DOHH2 (cell line): ENCODE results near the gene PAM.

Experiments
- CTCF ChIP-seq: fragments of 200-600 bp; sonication (generic); IDR thresholded peaks from one replicate; pipeline ENCODE4 v1.5.1; 2014; ENCODE audit warnings: antibody characterized with exemption, mild to moderate bottlenecking, low read depth, low read length; ENCODE audit not compliant: poor library complexity, severe bottlenecking
- EZH2phosphoT487 ChIP-seq: fragments of 200-600 bp; sonication (generic); IDR thresholded peaks from 2 replicates; pipeline ENCODE4 v1.6.1; 2017; ENCODE audit warnings: borderline replicate concordance, mild to moderate bottlenecking, antibody characterized with exemption, low read length, moderate library complexity, mixed read lengths

DNA sequence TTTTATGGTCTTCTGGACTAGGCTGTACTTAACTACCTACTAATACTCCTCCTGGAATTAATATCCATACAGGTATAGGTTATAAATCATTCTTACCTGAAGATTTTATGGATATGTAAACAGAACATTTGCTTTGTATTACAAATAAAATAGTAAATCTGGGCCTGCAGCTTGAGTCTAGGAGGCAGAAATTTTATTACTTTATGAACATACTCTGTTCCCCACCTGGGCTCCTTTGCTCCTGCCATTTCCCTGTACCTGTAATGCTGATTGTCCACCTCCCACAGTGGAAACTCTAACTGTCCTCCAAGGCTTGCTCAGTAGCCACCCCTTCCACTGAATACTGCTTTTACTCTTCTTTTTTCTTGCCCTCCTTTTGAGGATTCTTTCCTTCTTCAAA, 108.0 kb downstream of the PAM start:
- no peak for TF ChIP-seq CTCF
- no peak for TF ChIP-seq EZH2phosphoT487
